ENCODE measurements around the gene FOXO6.

Gene FOXO6

DNA sequence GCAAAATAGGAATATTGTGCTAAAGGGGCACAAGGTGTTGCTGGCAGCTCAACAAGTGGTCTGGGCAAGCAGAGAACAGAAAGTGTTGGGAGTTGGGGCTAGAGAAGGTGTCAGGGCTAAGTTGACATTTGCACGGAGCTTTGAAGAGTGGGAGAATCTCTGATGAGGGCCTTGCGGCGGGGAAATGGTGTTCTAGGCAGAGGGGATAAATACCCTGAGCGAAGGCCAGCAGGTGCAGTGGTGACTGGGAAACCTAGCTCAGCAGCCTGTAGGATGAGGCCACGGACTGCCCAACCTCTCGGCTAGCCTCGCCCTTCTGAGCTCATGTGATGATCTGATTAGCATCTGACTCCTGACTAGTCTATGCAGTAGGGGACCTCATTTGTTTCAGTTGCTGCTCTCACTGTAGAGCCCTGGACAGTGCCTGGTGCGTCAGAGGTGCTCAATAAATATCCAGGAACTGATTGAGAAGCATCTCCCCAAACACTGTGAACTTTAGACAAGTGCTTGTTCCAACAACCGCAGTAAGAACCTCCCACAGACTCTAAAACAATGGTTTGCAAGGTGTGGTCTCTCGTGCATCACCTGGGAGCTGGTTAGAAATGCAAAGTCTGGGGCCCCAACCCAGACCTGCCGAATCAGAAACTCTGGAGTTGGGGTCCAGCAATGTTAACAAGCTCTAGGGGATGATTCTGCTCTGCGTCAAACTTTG, 1.0 kb upstream of the FOXO6 start:
- peaks cover 17% of the 10 kb centered on the region for H3K27me3 Mint-ChIP-seq
- DNase-seq (ENCODE audit: low spot score in 2 of 2), result no peak
- H3K4me3 Mint-ChIP-seq, result peak overlapping the region; percentile 51
- peak overlapping the region; percentile 47 for H3K27ac Mint-ChIP-seq (ENCODE audit: low read depth)
- no peaks in the 10 kb centered on the region for H3K9me3 Mint-ChIP-seq
- H3K36me3 Mint-ChIP-seq (ENCODE audit: insufficient read depth), result peaks cover 3% of the 10 kb centered on the region
- no peaks in the 10 kb centered on the region for H3K4me1 Mint-ChIP-seq
- no peak for ATAC-seq (replicated peaks; ENCODE audit: extremely low read depth, poor library complexity, severe bottlenecking)

DNA sequence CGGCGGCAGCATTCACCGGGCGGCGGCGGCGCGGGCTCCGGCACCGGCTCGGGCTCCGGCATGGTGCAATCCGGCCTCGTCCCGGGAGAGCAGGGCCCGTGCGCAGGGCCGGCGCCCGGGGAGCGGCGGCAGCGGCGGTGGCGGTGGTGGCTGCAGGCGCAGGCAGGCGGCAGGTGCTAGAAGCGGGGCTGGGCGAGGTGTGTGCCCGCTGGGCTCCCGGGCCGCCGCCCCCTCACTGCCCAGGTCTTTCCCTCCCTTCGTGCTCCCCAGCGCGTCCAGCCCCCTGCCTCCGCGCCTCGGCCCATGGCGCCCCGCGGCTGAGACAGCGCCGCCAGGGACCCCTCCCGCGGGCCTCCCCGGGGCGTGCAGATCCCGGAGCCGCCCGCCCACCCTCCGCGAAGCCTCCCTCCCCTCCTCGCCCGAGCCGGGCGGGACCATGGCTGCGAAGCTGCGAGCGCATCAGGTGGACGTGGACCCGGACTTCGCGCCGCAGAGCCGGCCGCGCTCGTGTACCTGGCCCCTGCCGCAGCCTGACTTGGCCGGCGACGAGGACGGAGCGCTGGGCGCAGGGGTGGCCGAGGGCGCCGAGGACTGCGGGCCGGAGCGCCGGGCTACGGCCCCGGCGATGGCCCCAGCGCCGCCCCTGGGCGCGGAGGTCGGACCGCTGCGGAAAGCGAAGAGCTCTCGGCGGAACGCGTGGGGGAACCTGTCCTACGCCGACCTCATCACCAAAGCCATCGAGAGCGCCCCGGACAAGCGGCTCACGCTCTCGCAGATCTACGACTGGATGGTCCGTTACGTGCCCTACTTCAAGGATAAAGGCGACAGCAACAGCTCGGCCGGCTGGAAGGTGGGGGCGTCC, 492 bp downstream of the FOXO6 start:
- DNase-seq (ENCODE audit: low spot score in 2 of 2) (no peak), ATAC-seq (replicated peaks; ENCODE audit: extremely low read depth, poor library complexity, severe bottlenecking) (peak; percentile 22)
- Mint-ChIP-seq H3K4me3 (peak overlapping the region; percentile 51), H3K27ac (ENCODE audit: low read depth) (no peak overlapping the region), H3K4me1 (no peaks in the 10 kb centered on the region), H3K9me3 (no peaks in the 10 kb centered on the region), H3K27me3 (peaks cover 17% of the 10 kb centered on the region), H3K36me3 (ENCODE audit: insufficient read depth) (peaks cover 3% of the 10 kb centered on the region)

GRCh38 chr1:41362357-41362721, 1.1 kb downstream of the FOXO6 start:
- Mint-ChIP-seq H3K27ac (ENCODE audit: low read depth) (no peak overlapping the region), H3K4me3 (peak overlapping the region; percentile 51), H3K4me1 (peaks cover 4% of the 10 kb centered on the region), H3K36me3 (ENCODE audit: insufficient read depth) (peaks cover 3% of the 10 kb centered on the region), H3K9me3 (no peaks in the 10 kb centered on the region), H3K27me3 (peaks cover 18% of the 10 kb centered on the region)
- ATAC-seq (replicated peaks; ENCODE audit: extremely low read depth, poor library complexity, severe bottlenecking) (no peak), DNase-seq (ENCODE audit: low spot score in 2 of 2) (no peak)

DNA sequence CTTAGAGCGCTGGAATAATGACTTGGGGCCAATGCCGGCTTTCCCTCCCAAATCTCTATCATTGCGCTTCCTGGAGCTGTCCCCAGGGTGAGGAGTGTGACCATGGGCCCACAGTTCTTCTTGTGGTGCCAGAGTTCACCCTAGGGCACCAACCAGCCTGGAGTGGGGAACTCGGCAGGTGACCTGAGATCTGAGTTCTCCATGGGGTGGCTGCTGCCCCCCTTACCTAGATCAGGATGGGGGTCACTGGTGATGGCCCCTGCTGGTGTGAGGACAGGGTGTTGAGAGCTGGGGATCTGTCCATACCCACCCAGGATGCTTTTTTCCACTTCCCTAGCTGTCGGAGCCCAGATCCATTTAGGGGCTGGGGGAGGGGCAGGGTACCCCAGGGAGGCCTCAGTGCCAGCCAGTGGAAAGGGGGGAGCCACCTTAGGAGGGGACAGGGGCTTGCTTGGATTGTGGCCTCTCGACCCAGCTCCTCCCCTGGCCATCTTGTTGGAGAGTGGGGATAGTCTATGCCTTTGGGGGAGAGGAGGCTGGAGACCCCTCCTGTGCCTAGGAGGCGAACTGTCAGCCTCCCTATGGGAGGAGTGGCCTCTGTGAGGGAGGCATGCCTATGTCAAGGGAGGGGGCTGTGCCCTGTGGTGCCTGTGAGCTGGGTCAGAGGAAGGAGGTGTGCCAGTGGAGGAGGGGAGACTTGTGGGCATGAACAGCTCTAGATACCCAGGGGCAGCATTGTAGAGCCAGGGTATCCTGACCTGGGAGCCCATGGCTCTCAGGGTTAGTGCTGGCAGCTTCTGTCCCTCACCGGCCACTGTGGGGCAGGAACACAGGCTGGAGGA, 1.7 kb downstream of the FOXO6 start:
- peaks cover 24% of the 10 kb centered on the region for H3K27me3 Mint-ChIP-seq
- H3K4me3 Mint-ChIP-seq, result peak overlapping the region; percentile 51
- H3K27ac Mint-ChIP-seq (ENCODE audit: low read depth), result no peak overlapping the region
- no peaks in the 10 kb centered on the region for H3K9me3 Mint-ChIP-seq
- peaks cover 3% of the 10 kb centered on the region for H3K36me3 Mint-ChIP-seq (ENCODE audit: insufficient read depth)
- DNase-seq (ENCODE audit: low spot score in 2 of 2), result no peak
- peaks cover 9% of the 10 kb centered on the region for H3K4me1 Mint-ChIP-seq
- ATAC-seq (replicated peaks; ENCODE audit: extremely low read depth, poor library complexity, severe bottlenecking), result no peak

- Mint-ChIP-seq H3K4me3 (no peak overlapping the region), H3K36me3 (ENCODE audit: insufficient read depth) (peaks cover 3% of the 10 kb centered on the region), H3K27ac (ENCODE audit: low read depth) (peak overlapping the region; percentile 3), H3K4me1 (peaks cover 9% of the 10 kb centered on the region), H3K27me3 (peaks cover 29% of the 10 kb centered on the region), H3K9me3 (no peaks in the 10 kb centered on the region)
- DNase-seq (ENCODE audit: low spot score in 2 of 2) (no peak), ATAC-seq (replicated peaks; ENCODE audit: extremely low read depth, poor library complexity, severe bottlenecking) (no peak)
Observed at GRCh38 chr1:41363591-41364320, 2.5 kb downstream of the FOXO6 start.

GRCh38 chr1:41364442-41365319, 3.4 kb downstream of the FOXO6 start:
- DNase-seq (ENCODE audit: low spot score in 2 of 2) (no peak), ATAC-seq (replicated peaks; ENCODE audit: extremely low read depth, poor library complexity, severe bottlenecking) (no peak)
- Mint-ChIP-seq H3K4me1 (peaks cover 9% of the 10 kb centered on the region), H3K4me3 (peak overlapping the region; percentile 8), H3K36me3 (ENCODE audit: insufficient read depth) (peaks cover 5% of the 10 kb centered on the region), H3K27ac (ENCODE audit: low read depth) (no peak overlapping the region), H3K27me3 (peaks cover 38% of the 10 kb centered on the region), H3K9me3 (no peaks in the 10 kb centered on the region)

- Mint-ChIP-seq H3K36me3 (ENCODE audit: insufficient read depth) (peaks cover 5% of the 10 kb centered on the region), H3K9me3 (no peaks in the 10 kb centered on the region), H3K4me3 (peak overlapping the region; percentile 8), H3K4me1 (peaks cover 9% of the 10 kb centered on the region), H3K27ac (ENCODE audit: low read depth) (no peak overlapping the region), H3K27me3 (peaks cover 44% of the 10 kb centered on the region)
- ATAC-seq (replicated peaks; ENCODE audit: extremely low read depth, poor library complexity, severe bottlenecking) (no peak), DNase-seq (ENCODE audit: low spot score in 2 of 2) (no peak)
Observed at GRCh38 chr1:41365320-41365633, 4.0 kb downstream of the FOXO6 start.

- H3K4me1 Mint-ChIP-seq, result peaks cover 9% of the 10 kb centered on the region
- H3K4me3 Mint-ChIP-seq, result peak overlapping the region; percentile 61
- peaks cover 5% of the 10 kb centered on the region for H3K36me3 Mint-ChIP-seq (ENCODE audit: insufficient read depth)
- H3K27me3 Mint-ChIP-seq, result peaks cover 51% of the 10 kb centered on the region
- peak overlapping the region; percentile 58 for H3K27ac Mint-ChIP-seq (ENCODE audit: low read depth)
- DNase-seq (ENCODE audit: low spot score in 2 of 2) (peak in 1 of 2 donors; percentile 34), ATAC-seq (replicated peaks; ENCODE audit: extremely low read depth, poor library complexity, severe bottlenecking) (no peak)
- no peaks in the 10 kb centered on the region for H3K9me3 Mint-ChIP-seq
Observed at GRCh38 chr1:41365772-41366454, 4.7 kb downstream of the FOXO6 start.

DNA sequence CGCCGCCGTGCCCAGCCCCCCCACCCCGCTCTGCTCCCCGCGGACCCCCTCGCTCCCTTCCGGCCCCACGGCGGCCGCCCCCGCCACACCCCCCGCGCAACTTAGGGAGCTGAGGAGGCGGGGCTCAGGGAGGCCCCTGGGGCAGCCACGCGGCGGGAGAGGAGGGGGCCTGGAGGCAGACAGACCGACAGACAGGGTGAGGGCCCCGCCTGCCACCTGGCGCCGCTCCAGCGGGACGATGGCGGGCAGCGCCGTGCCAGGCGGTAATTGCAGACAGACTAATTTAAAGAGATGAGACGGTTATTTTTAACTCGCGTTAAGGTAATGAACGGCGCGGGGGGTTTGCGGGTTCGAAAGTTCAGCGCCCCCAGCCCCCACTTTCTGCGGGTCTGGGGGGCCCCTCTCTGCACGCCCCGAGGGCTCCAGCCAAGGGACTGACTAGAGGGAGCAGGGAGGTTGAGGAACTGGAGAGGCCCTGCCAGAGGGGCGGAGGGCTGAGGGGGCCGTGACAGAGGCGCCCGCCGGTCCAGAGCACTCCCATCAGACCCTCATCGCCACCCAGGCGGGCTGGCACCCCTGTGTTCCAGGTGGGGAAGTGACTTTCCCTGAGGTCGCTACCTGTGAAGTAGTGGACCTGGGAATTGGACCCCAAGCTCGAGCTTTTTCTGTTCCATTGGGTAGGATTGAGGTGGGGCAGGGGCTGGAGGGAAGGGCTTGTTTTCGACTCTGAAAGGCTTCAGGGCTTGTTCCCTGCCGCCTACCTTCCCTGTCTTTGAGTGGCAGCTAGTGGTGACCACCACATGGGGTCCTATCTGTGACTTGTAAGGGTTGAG, 5.4 kb downstream of the FOXO6 start:
- H3K4me3 Mint-ChIP-seq, result peak overlapping the region; percentile 61
- peaks cover 58% of the 10 kb centered on the region for H3K27me3 Mint-ChIP-seq
- H3K4me1 Mint-ChIP-seq, result peaks cover 9% of the 10 kb centered on the region
- ATAC-seq (replicated peaks; ENCODE audit: extremely low read depth, poor library complexity, severe bottlenecking), result peak; percentile 44
- H3K9me3 Mint-ChIP-seq, result no peaks in the 10 kb centered on the region
- peak; percentile 35 to 38 for DNase-seq (ENCODE audit: low spot score in 2 of 2)
- H3K36me3 Mint-ChIP-seq (ENCODE audit: insufficient read depth), result peaks cover 5% of the 10 kb centered on the region
- peak overlapping the region; percentile 58 for H3K27ac Mint-ChIP-seq (ENCODE audit: low read depth)

DNA sequence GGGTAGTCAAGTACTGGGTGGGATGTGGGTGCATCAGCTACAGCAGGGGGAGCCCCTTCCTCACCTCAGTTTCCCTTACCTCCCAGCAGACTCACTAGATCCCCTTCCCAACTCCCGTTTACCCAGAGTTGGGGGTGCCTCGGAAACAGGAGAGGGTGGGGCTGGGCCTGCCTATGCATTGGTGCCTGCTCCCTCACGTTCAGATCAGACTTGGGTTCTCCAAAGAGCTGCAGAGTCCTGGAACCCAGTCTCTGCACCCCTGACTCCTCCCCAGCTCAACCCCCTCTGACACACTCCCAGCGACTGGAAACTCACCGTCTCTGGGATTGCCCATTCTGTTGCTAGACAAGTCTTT, 6.0 kb downstream of the FOXO6 start:
- Mint-ChIP-seq H3K4me3 (peak overlapping the region; percentile 61), H3K27ac (ENCODE audit: low read depth) (no peak overlapping the region), H3K36me3 (ENCODE audit: insufficient read depth) (peaks cover 5% of the 10 kb centered on the region), H3K4me1 (peaks cover 9% of the 10 kb centered on the region), H3K27me3 (peaks cover 64% of the 10 kb centered on the region), H3K9me3 (no peaks in the 10 kb centered on the region)
- no peak for DNase-seq (ENCODE audit: low spot score in 2 of 2)
- no peak for ATAC-seq (replicated peaks; ENCODE audit: extremely low read depth, poor library complexity, severe bottlenecking)

All from central memory CD8-positive, alpha-beta T cell (primary cell).